Measurements from ENCODE around the gene UNC80. TPM values are rescaled to one million over a fixed set of nuclear protein-coding genes. Genes with fewer than 3 reads are reported as not detected.

Gene UNC80
- polyA plus RNA-seq, 1 of the 3 experiments (the other 2 are of a cell fraction), result 0.59 TPM

DNA sequence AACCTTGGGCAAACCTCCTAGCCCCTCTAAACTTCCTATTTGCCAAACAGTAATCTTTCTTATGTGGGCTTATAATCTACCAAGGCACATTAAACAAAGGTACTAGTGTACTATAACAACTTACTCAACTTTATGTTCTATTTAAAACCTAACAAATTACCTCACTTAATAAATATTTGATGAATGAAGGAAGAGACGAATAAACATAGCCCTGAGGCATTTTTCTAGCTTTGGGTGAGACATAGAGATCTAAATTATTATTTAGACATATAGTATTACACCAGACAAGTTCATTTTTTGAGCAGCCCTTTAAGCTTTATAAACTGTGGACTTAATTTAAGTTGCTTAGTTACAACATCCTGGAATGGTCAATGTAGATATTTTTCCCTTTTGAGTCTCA lies 104.6 kb downstream of the UNC80 start:
- Histone ChIP-seq H3F3A (replicated peaks; ENCODE audit: insufficient read depth) (no peaks in the 10 kb centered on the region), H3K79me2 (ENCODE audit: insufficient read depth) (no peaks in the 10 kb centered on the region), H3K27ac (ENCODE audit: low read depth in 2 of 2, low read length in 1 of 2) (no peak overlapping the region), H3K4me3 (ENCODE audit: low read depth in 2 of 2, low read length in 1 of 2) (no peak overlapping the region), H3K9me2 (no peaks in the 10 kb centered on the region), H4K20me1 (ENCODE audit: insufficient read depth) (no peaks in the 10 kb centered on the region), H3K27me3 (ENCODE audit: insufficient read depth) (no peaks in the 10 kb centered on the region), H3K9me3 (no peaks in the 10 kb centered on the region), H3K4me2 (no peak overlapping the region), H3K4me1 (ENCODE audit: control insufficient read depth in 1 of 2, insufficient read depth in 2 of 2, low read depth in 1 of 2, low read length in 1 of 2) (peaks cover 0 to 16% of the 10 kb centered on the region in 2 experiments; a peak in 2 of 4 replicates), H3K36me3 (replicated peaks in 1 of 2; ENCODE audit: control insufficient read depth in 1 of 2, insufficient read depth in 2 of 2, low read length in 1 of 2) (peaks cover 0 to 2% of the 10 kb centered on the region in 2 experiments), H2AFZ (ENCODE audit: low read depth) (no peak overlapping the region), H3K9ac (no peak overlapping the region)
- DNase-seq, result no peak
- TF ChIP-seq SMC3 (IDR thresholded peaks at IDR 0.05; ENCODE audit: low read depth, low read length), result no peak
- TF ChIP-seq USF1 (IDR thresholded peaks at IDR 0.05; ENCODE audit: borderline replicate concordance, low read depth), result no peak
- TF ChIP-seq, protein P1, sequence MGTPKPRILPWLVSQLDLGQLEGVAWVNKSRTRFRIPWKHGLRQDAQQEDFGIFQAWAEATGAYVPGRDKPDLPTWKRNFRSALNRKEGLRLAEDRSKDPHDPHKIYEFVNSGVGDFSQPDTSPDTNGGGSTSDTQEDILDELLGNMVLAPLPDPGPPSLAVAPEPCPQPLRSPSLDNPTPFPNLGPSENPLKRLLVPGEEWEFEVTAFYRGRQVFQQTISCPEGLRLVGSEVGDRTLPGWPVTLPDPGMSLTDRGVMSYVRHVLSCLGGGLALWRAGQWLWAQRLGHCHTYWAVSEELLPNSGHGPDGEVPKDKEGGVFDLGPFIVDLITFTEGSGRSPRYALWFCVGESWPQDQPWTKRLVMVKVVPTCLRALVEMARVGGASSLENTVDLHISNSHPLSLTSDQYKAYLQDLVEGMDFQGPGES (IDR thresholded peaks at IDR 0.05; ENCODE audit: low read depth, low read length), result no peak
- no peak for TF ChIP-seq RAD21 (IDR thresholded peaks at IDR 0.05; ENCODE audit: low read length)
- no peak for TF ChIP-seq ZBTB33 (IDR thresholded peaks at IDR 0.05; ENCODE audit: borderline replicate concordance, low read depth)
- no peak for TF ChIP-seq SIN3A (IDR thresholded peaks at IDR 0.05; ENCODE audit: borderline replicate concordance, low read depth, low read length)
- TF ChIP-seq, protein P2, sequence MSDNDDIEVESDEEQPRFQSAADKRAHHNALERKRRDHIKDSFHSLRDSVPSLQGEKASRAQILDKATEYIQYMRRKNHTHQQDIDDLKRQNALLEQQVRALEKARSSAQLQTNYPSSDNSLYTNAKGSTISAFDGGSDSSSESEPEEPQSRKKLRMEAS (IDR thresholded peaks at IDR 0.05; ENCODE audit: low read depth), result no peak
- TF ChIP-seq YY1 (IDR thresholded peaks at IDR 0.05; ENCODE audit: low read depth), result no peak
- TF ChIP-seq TAF1 (IDR thresholded peaks at IDR 0.05; ENCODE audit: borderline replicate concordance, low read depth, low read length), result no peak
- TF ChIP-seq EP300 (IDR thresholded peaks at IDR 0.05; ENCODE audit: borderline replicate concordance in 1 of 2, low read depth in 1 of 2, low read length in 1 of 2), result no peak
- no peak for TF ChIP-seq ELF1 (IDR thresholded peaks at IDR 0.05)
- no peak for TF ChIP-seq CTCF (IDR thresholded peaks at IDR 0.05)
- TF ChIP-seq USF2 (IDR thresholded peaks at IDR 0.05; ENCODE audit: borderline replicate concordance, low read depth, low read length), result no peak
- no peak for TF ChIP-seq TCF12 (IDR thresholded peaks at IDR 0.05)
- TF ChIP-seq FOXJ3 (CRISPR knock-in tag; IDR thresholded peaks at IDR 0.05), result no peak
- no peak for TF ChIP-seq MXI1 (IDR thresholded peaks at IDR 0.05; ENCODE audit: low read depth, low read length)
- no peak for TF ChIP-seq NRF1 (IDR thresholded peaks at IDR 0.05; ENCODE audit: low read depth, low read length)
- POLR2A ChIA-PET, result no interaction called here
- WGBS (ENCODE audit: low lambda C conversion rate), result 21% methylated on average over 1 of the region's 1 CpG
- CTCF ChIA-PET, result no interaction called here
